Skin of body (tissue), 2 donors: ENCODE results near the gene TRMT10C. TPM values are rescaled to one million over a fixed set of nuclear protein-coding genes. Genes with fewer than 3 reads are reported as not detected.

Experiments
- small RNA-seq: library from RNA; depleted of rRNA; stranded (forward); fragments of <200 nt; gene quantifications from one replicate; pipeline ENCODE3, GENCODE V24; 2014; ENCODE audit warnings: low replicate concordance
- total RNA-seq: library from RNA; depleted of rRNA; stranded (reverse); fragments of >200 nt; gene quantifications from one replicate; pipeline ENCODE4 v1.2.3, GENCODE V29; 2014

Gene TRMT10C
- total RNA-seq, 1 donor from 2014 or later = 33.2 TPM

Small RNA genes within 50 kb of the gene (small RNA-seq; reads per million reads assigned to genes)
- gene RNU6-1256P = not detected

Other genes starting within 250 kb of the TRMT10C start
- gene IMPG2, start 241.3 kb upstream of the TRMT10C start, total RNA-seq = 0.59 TPM
- 41.3 TPM for gene SENP7, start 48.7 kb upstream of the TRMT10C start, total RNA-seq
- 130 TPM for gene PCNP, start 12.3 kb downstream of the TRMT10C start, total RNA-seq
- gene ZBTB11, start 115.3 kb downstream of the TRMT10C start, total RNA-seq = 32.7 TPM
- gene RPL24, start 124.8 kb downstream of the TRMT10C start, total RNA-seq = 2,268 TPM
- gene CEP97, start 162.7 kb downstream of the TRMT10C start, total RNA-seq = 15.9 TPM
- gene NXPE3, start 217.3 kb downstream of the TRMT10C start, total RNA-seq = 4.8 TPM